ENCODE data around the gene RAB7B. TPM values are rescaled to one million over a fixed set of nuclear protein-coding genes. Genes with fewer than 3 reads are reported as not detected.

RAB7B gene
- total RNA-seq, 1 experiment from 2014 or later = 3.6 TPM

- Mint-ChIP-seq H3K27me3 (ENCODE audit: insufficient read depth, unreplicated experiment) (peaks cover 36% of the 10 kb centered on the region), H3K4me3 (ENCODE audit: unreplicated experiment) (no peak overlapping the region), H3K36me3 (ENCODE audit: insufficient read depth, unreplicated experiment) (no peaks in the 10 kb centered on the region), H3K4me1 (ENCODE audit: insufficient read depth, unreplicated experiment) (peaks cover 7% of the 10 kb centered on the region), H3K27ac (ENCODE audit: low read depth, unreplicated experiment) (no peak overlapping the region), H3K9me3 (ENCODE audit: unreplicated experiment) (no peaks in the 10 kb centered on the region)
- ChIA-PET CTCF (interaction anchor here (0.6 to 3.2 kb wide), 12 partner anchors 7 to 1509 kb away, joined by 3 to 25 read pairs (median 4); no protein-coding TSS in a partner anchor), POLR2A (interaction anchor here (0.5 to 1.3 kb wide), 5 partner anchors 8 to 288 kb away, joined by 3 read pairs; no protein-coding TSS in a partner anchor)
- no TSS peak for BruUV-seq (replicated peaks)
- intact Hi-C loops (cut with micrococcal nuclease) = no loop called here
- no peak for DNase-seq (ENCODE audit: unreplicated experiment)
- TF ChIP-seq, protein P1, sequence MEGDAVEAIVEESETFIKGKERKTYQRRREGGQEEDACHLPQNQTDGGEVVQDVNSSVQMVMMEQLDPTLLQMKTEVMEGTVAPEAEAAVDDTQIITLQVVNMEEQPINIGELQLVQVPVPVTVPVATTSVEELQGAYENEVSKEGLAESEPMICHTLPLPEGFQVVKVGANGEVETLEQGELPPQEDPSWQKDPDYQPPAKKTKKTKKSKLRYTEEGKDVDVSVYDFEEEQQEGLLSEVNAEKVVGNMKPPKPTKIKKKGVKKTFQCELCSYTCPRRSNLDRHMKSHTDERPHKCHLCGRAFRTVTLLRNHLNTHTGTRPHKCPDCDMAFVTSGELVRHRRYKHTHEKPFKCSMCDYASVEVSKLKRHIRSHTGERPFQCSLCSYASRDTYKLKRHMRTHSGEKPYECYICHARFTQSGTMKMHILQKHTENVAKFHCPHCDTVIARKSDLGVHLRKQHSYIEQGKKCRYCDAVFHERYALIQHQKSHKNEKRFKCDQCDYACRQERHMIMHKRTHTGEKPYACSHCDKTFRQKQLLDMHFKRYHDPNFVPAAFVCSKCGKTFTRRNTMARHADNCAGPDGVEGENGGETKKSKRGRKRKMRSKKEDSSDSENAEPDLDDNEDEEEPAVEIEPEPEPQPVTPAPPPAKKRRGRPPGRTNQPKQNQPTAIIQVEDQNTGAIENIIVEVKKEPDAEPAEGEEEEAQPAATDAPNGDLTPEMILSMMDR (IDR thresholded peaks at IDR 0.05; ENCODE audit: unreplicated experiment) = no peak
Observed at GRCh38 chr1:206036663-206037455, 33.7 kb upstream of the RAB7B start.

GRCh38 chr1:206035027-206035426 is 31.8 kb upstream of the RAB7B start:
- ChIA-PET CTCF (interaction anchor here (0.7 to 7.9 kb wide), 4 partner anchors 24 to 95 kb away, joined by 3 to 244 read pairs (median 4); no protein-coding TSS in a partner anchor), POLR2A (interaction anchor here (0.6 to 0.8 kb wide), 4 partner anchors 32 to 125 kb away, joined by 3 to 4 read pairs (median 3); partner anchors contain the start of gene RAB7B)
- BruUV-seq (replicated peaks) = no TSS peak
- H3K9me3 Mint-ChIP-seq (ENCODE audit: unreplicated experiment) = no peaks in the 10 kb centered on the region
- peaks cover 27% of the 10 kb centered on the region for H3K27me3 Mint-ChIP-seq (ENCODE audit: insufficient read depth, unreplicated experiment)
- TF ChIP-seq, protein P1 (IDR thresholded peaks at IDR 0.05; ENCODE audit: unreplicated experiment) = no peak
- no peaks in the 10 kb centered on the region for H3K36me3 Mint-ChIP-seq (ENCODE audit: insufficient read depth, unreplicated experiment)
- H3K4me3 Mint-ChIP-seq (ENCODE audit: unreplicated experiment) = no peak overlapping the region
- no peak overlapping the region for H3K27ac Mint-ChIP-seq (ENCODE audit: low read depth, unreplicated experiment)
- H3K4me1 Mint-ChIP-seq (ENCODE audit: insufficient read depth, unreplicated experiment) = peaks cover 10% of the 10 kb centered on the region
- intact Hi-C loops (cut with micrococcal nuclease) = no loop called here
- no peak for DNase-seq (ENCODE audit: unreplicated experiment)

DNA sequence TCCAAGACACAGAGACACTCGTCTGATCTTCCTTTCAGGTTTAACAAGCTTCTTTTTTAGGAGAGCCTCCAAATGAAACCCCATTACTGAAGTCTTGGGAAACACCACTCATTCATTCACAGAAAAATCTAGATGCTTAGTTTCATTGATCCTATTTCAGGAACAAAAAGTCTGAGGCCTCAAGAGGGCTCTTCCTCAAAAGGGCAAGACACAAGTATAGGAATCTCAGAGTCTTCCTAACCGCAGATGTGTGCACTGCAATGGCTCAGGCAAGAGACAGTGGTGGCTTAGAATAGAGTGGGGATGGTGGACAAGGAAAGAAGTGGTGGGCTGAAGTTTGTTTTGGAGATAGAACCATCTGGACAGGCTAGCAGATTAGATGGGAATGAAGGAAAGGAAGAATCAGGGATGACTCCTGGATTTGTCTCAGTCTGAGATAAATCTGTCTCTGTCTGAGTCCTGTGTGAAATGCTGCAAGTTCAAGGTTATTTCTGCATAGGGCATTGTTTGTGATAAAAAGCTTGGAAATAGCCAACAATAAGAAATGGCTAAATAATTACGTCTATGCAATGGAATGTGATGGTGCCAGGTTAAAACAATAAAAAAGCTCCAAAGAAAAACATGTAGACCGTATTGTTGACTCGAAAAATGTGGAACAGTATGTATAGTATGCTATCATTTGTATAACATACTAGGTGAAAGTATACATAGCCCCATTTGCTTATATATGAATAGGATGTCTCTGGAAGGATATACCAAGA is 29.4 kb upstream of the RAB7B start:
- TF ChIP-seq, protein P1 (IDR thresholded peaks at IDR 0.05; ENCODE audit: unreplicated experiment) = no peak
- Mint-ChIP-seq H3K27ac (ENCODE audit: low read depth, unreplicated experiment) (no peak overlapping the region), H3K9me3 (ENCODE audit: unreplicated experiment) (no peaks in the 10 kb centered on the region), H3K4me1 (ENCODE audit: insufficient read depth, unreplicated experiment) (peaks cover 26% of the 10 kb centered on the region), H3K36me3 (ENCODE audit: insufficient read depth, unreplicated experiment) (no peaks in the 10 kb centered on the region), H3K27me3 (ENCODE audit: insufficient read depth, unreplicated experiment) (peaks cover 11% of the 10 kb centered on the region), H3K4me3 (ENCODE audit: unreplicated experiment) (no peak overlapping the region)
- intact Hi-C loops (cut with micrococcal nuclease) = no loop called here
- no peak for DNase-seq (ENCODE audit: unreplicated experiment)
- ChIA-PET CTCF (interaction anchor here (0.5 to 7.9 kb wide), 11 partner anchors 12 to 549 kb away, joined by 3 to 244 read pairs (median 7); partner anchors contain the start of gene RAB7B), POLR2A (interaction anchor here (1.4 to 4.9 kb wide), 4 partner anchors 10 to 74 kb away, joined by 3 to 68 read pairs (median 16); partner anchors contain the start of gene RAB7B)
- BruUV-seq (replicated peaks) = no TSS peak
